Activated CD4-positive, alpha-beta T cell treated with anti-CD3 and anti-CD28 coated beads, Interleukin-2, amount 10 ng/mL, durations not matched to agents 7 days and 5 days (primary cell): ENCODE measurements around the gene LHX4. TPM values are rescaled to one million over a fixed set of nuclear protein-coding genes. Genes with fewer than 3 reads are reported as not detected.

Experiments
- CTCF ChIA-PET: fragments of 350-600 bp; sonication (Branson Sonifier 250); formaldehyde crosslinking; loops from one replicate; lab custom pipeline; 2021; ENCODE audit warnings: antibody characterized with exemption; lab: Charles Lee
- POLR2A ChIA-PET: fragments of 350-600 bp; sonication (Branson Sonifier 250); formaldehyde crosslinking; loops from one replicate; lab custom pipeline; 2021; ENCODE audit warnings: antibody characterized with exemption; lab: Charles Lee
- DNase-seq: peaks from one replicate; pipeline ENCODE4 v3.0.0-alpha.2; 2020
- H3K27ac Mint-ChIP-seq: one replicate; pipeline ENCODE4 v1.8.0; 2021; ENCODE audit warnings: mild to moderate bottlenecking, moderate library complexity, mixed read lengths
- H3K27me3 Mint-ChIP-seq: one replicate; pipeline ENCODE4 v1.8.0; 2021; ENCODE audit warnings: mixed read lengths
- H3K36me3 Mint-ChIP-seq: one replicate; pipeline ENCODE4 v1.8.0; 2021; ENCODE audit warnings: low read depth, mixed read lengths
- H3K4me1 Mint-ChIP-seq: one replicate; pipeline ENCODE4 v1.8.0; 2021; ENCODE audit warnings: mixed read lengths
- H3K4me3 Mint-ChIP-seq: one replicate; pipeline ENCODE4 v1.8.0; 2021; ENCODE audit warnings: mild to moderate bottlenecking, moderate library complexity, mixed read lengths
- H3K9me3 Mint-ChIP-seq: one replicate; pipeline ENCODE4 v1.8.0; 2021; ENCODE audit warnings: mixed read lengths
- total RNA-seq, 2 experiments: library from RNA; stranded (reverse); gene quantifications; one replicate each; pipeline ENCODE4 v1.2.3, GENCODE V29; 2021

The LHX4 gene
- total RNA-seq, 2 experiments from 2014 or later: not detected

GRCh38 chr1:180232521-180233043, 2.5 kb downstream of the LHX4 start:
- Mint-ChIP-seq H3K4me1 (peaks cover 36% of the 10 kb centered on the region), H3K27ac (no peak overlapping the region), H3K27me3 (peaks cover 82% of the 10 kb centered on the region), H3K4me3 (no peak overlapping the region), H3K9me3 (no peaks in the 10 kb centered on the region), H3K36me3 (no peaks in the 10 kb centered on the region)
- no peak for DNase-seq
- ChIA-PET CTCF (interaction anchor here (1.6 kb wide), 1 partner anchor 15 kb away, joined by 3 read pairs; no protein-coding TSS in a partner anchor), POLR2A (no interaction called here)

GRCh38 chr1:180233191-180234011, 3.3 kb downstream of the LHX4 start:
- POLR2A ChIA-PET: no interaction called here
- no peak overlapping the region for H3K4me3 Mint-ChIP-seq
- DNase-seq: no peak
- no peak overlapping the region for H3K27ac Mint-ChIP-seq
- no peaks in the 10 kb centered on the region for H3K36me3 Mint-ChIP-seq
- H3K9me3 Mint-ChIP-seq: no peaks in the 10 kb centered on the region
- CTCF ChIA-PET: interaction anchor here (0.7 kb wide), 1 partner anchor 10 kb away, joined by 3 read pairs; no protein-coding TSS in a partner anchor
- peaks cover 33% of the 10 kb centered on the region for H3K4me1 Mint-ChIP-seq
- H3K27me3 Mint-ChIP-seq: peaks cover 81% of the 10 kb centered on the region

GRCh38 chr1:180234369-180235076, 4.5 kb downstream of the LHX4 start:
- H3K27me3 Mint-ChIP-seq: peaks cover 83% of the 10 kb centered on the region
- H3K9me3 Mint-ChIP-seq: no peaks in the 10 kb centered on the region
- H3K27ac Mint-ChIP-seq: peak overlapping the region; percentile 76
- H3K36me3 Mint-ChIP-seq: no peaks in the 10 kb centered on the region
- POLR2A ChIA-PET: no interaction called here
- no peak for DNase-seq
- CTCF ChIA-PET: interaction anchor here (0.6 kb wide), 1 partner anchor 28 kb away, joined by 3 read pairs; no protein-coding TSS in a partner anchor
- peaks cover 28% of the 10 kb centered on the region for H3K4me1 Mint-ChIP-seq
- no peak overlapping the region for H3K4me3 Mint-ChIP-seq

GRCh38 chr1:180235077-180235501, 5.0 kb downstream of the LHX4 start:
- H3K27me3 Mint-ChIP-seq: peaks cover 88% of the 10 kb centered on the region
- no peak overlapping the region for H3K27ac Mint-ChIP-seq
- POLR2A ChIA-PET: no interaction called here
- no peak overlapping the region for H3K4me3 Mint-ChIP-seq
- peaks cover 28% of the 10 kb centered on the region for H3K4me1 Mint-ChIP-seq
- H3K36me3 Mint-ChIP-seq: no peaks in the 10 kb centered on the region
- DNase-seq: no peak
- CTCF ChIA-PET: no interaction called here
- no peaks in the 10 kb centered on the region for H3K9me3 Mint-ChIP-seq

GRCh38 chr1:180235502-180236239, 5.6 kb downstream of the LHX4 start:
- H3K9me3 Mint-ChIP-seq: no peaks in the 10 kb centered on the region
- ChIA-PET CTCF (interaction anchor here (1.1 kb wide), 1 partner anchor 109 kb away, joined by 3 read pairs; no protein-coding TSS in a partner anchor), POLR2A (no interaction called here)
- H3K4me3 Mint-ChIP-seq: no peak overlapping the region
- peaks cover 92% of the 10 kb centered on the region for H3K27me3 Mint-ChIP-seq
- peaks cover 28% of the 10 kb centered on the region for H3K4me1 Mint-ChIP-seq
- no peaks in the 10 kb centered on the region for H3K36me3 Mint-ChIP-seq
- peak overlapping the region; percentile 46 for H3K27ac Mint-ChIP-seq
- no peak for DNase-seq

GRCh38 chr1:180236698-180237509, 6.8 kb downstream of the LHX4 start:
- no peaks in the 10 kb centered on the region for H3K36me3 Mint-ChIP-seq
- peak overlapping the region; percentile 31 for H3K27ac Mint-ChIP-seq
- H3K4me3 Mint-ChIP-seq: no peak overlapping the region
- no peaks in the 10 kb centered on the region for H3K9me3 Mint-ChIP-seq
- ChIA-PET POLR2A (no interaction called here), CTCF (interaction anchor here (1.1 kb wide), 1 partner anchor 111 kb away, joined by 3 read pairs; no protein-coding TSS in a partner anchor)
- H3K4me1 Mint-ChIP-seq: peaks cover 23% of the 10 kb centered on the region
- peaks cover 92% of the 10 kb centered on the region for H3K27me3 Mint-ChIP-seq
- no peak for DNase-seq

GRCh38 chr1:180237869-180238476, 7.9 kb downstream of the LHX4 start:
- H3K27me3 Mint-ChIP-seq: peaks cover 90% of the 10 kb centered on the region
- H3K36me3 Mint-ChIP-seq: no peaks in the 10 kb centered on the region
- H3K4me1 Mint-ChIP-seq: peaks cover 20% of the 10 kb centered on the region
- H3K4me3 Mint-ChIP-seq: no peak overlapping the region
- no peak overlapping the region for H3K27ac Mint-ChIP-seq
- POLR2A ChIA-PET: no interaction called here
- no peaks in the 10 kb centered on the region for H3K9me3 Mint-ChIP-seq
- CTCF ChIA-PET: no interaction called here
- DNase-seq: no peak

- no peak overlapping the region for H3K27ac Mint-ChIP-seq
- ChIA-PET POLR2A (no interaction called here), CTCF (no interaction called here)
- no peak overlapping the region for H3K4me3 Mint-ChIP-seq
- H3K4me1 Mint-ChIP-seq: peaks cover 18% of the 10 kb centered on the region
- H3K9me3 Mint-ChIP-seq: no peaks in the 10 kb centered on the region
- no peaks in the 10 kb centered on the region for H3K36me3 Mint-ChIP-seq
- H3K27me3 Mint-ChIP-seq: peaks cover 85% of the 10 kb centered on the region
- no peak for DNase-seq
These were observed 8.6 kb downstream of the LHX4 start for GRCh38 chr1:180238675-180239074.

- Mint-ChIP-seq H3K4me1 (peaks cover 14% of the 10 kb centered on the region), H3K36me3 (no peaks in the 10 kb centered on the region), H3K4me3 (no peak overlapping the region), H3K9me3 (no peaks in the 10 kb centered on the region), H3K27me3 (peaks cover 77% of the 10 kb centered on the region), H3K27ac (no peak overlapping the region)
- ChIA-PET POLR2A (no interaction called here), CTCF (no interaction called here)
- no peak for DNase-seq
These were observed 9.4 kb downstream of the LHX4 start for GRCh38 chr1:180239145-180240096.

GRCh38 chr1:180241716-180242544, 11.9 kb downstream of the LHX4 start:
- no peak overlapping the region for H3K27ac Mint-ChIP-seq
- CTCF ChIA-PET: no interaction called here

More at GRCh38 chr1:180241716-180242544, 11.9 kb downstream of the LHX4 start:
- Mint-ChIP-seq H3K4me1 (peaks cover 1% of the 10 kb centered on the region), H3K9me3 (no peaks in the 10 kb centered on the region), H3K4me3 (no peak overlapping the region), H3K36me3 (no peaks in the 10 kb centered on the region), H3K27me3 (peaks cover 53% of the 10 kb centered on the region)
- no peak for DNase-seq
- POLR2A ChIA-PET: no interaction called here
